Measurements from ENCODE around the gene CEP290. TPM values are rescaled to one million over a fixed set of nuclear protein-coding genes. Genes with fewer than 3 reads are reported as not detected.

CEP290 gene
- polyA plus RNA-seq, 1 donor from 2014 or later: 43.9 TPM

GRCh38 chr12:88093573-88093972 is 48.3 kb downstream of the CEP290 start:
- H3K9ac ChIP-seq (ENCODE audit: low read length): no peak overlapping the region
- TF ChIP-seq RAD21 (conservative IDR thresholded peaks at IDR 0.05): no peak
- TF ChIP-seq MXI1 (conservative IDR thresholded peaks at IDR 0.05; ENCODE audit: poor library complexity, severe bottlenecking): no peak
- H2AFZ ChIP-seq (ENCODE audit: low read depth, low read length): no peak overlapping the region
- H3K27ac ChIP-seq (ENCODE audit: low read length): no peak overlapping the region
- no peaks in the 10 kb centered on the region for H3F3A ChIP-seq (ENCODE audit: insufficient read depth, low read length, poor library complexity, severe bottlenecking)
- H3K27me3 ChIP-seq (ENCODE audit: insufficient read depth, low read depth, low read length): no peaks in the 10 kb centered on the region
- H3K9me3 ChIP-seq (ENCODE audit: low read length): no peaks in the 10 kb centered on the region
- H3K36me3 ChIP-seq (ENCODE audit: insufficient read depth, low read length): no peaks in the 10 kb centered on the region
- H3K79me2 ChIP-seq (replicated peaks; ENCODE audit: insufficient read depth, low read length): no peaks in the 10 kb centered on the region
- no peaks in the 10 kb centered on the region for H3K9me2 ChIP-seq (ENCODE audit: insufficient read depth, low read length)
- H3K4me2 ChIP-seq (ENCODE audit: low read length): no peak overlapping the region
- no peaks in the 10 kb centered on the region for H4K20me1 ChIP-seq (ENCODE audit: insufficient read depth)
- H3K4me3 ChIP-seq (ENCODE audit: low read length): no peak overlapping the region

DNA sequence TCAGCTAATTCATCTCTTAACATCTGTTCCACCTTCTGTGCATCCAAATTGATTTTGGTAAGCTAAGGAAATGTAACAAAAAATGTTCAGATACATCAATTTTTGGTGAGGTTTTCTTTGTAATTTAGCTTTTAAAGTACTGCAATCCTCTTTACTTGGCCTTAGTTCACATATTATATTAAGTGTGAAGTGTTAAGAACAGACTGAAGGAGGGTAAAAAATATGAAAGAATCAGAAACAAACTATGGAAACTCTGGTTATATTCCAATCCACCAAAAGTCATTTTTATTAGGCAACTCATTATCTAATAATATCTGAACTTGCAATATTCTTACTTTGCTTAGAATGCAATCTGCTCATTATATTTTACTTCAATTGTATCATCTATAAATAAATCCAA is 49.1 kb downstream of the CEP290 start:
- TF ChIP-seq EZH2 (IDR thresholded peaks at IDR 0.05; ENCODE audit: borderline replicate concordance, insufficient read depth, low read length, poor library complexity, severe bottlenecking) (no peak), SMC3 (conservative IDR thresholded peaks at IDR 0.05; ENCODE audit: poor library complexity) (no peak), POLR2AphosphoS5 (IDR thresholded peaks at IDR 0.05) (no peak), EP300 (conservative IDR thresholded peaks at IDR 0.05; ENCODE audit: poor library complexity, severe bottlenecking) (no peak), TAF1 (IDR thresholded peaks at IDR 0.05; ENCODE audit: low read depth) (no peak), RAD21 (conservative IDR thresholded peaks at IDR 0.05) (no peak), MXI1 (conservative IDR thresholded peaks at IDR 0.05; ENCODE audit: poor library complexity, severe bottlenecking) (no peak)
- TF ChIP-seq, protein P1, sequence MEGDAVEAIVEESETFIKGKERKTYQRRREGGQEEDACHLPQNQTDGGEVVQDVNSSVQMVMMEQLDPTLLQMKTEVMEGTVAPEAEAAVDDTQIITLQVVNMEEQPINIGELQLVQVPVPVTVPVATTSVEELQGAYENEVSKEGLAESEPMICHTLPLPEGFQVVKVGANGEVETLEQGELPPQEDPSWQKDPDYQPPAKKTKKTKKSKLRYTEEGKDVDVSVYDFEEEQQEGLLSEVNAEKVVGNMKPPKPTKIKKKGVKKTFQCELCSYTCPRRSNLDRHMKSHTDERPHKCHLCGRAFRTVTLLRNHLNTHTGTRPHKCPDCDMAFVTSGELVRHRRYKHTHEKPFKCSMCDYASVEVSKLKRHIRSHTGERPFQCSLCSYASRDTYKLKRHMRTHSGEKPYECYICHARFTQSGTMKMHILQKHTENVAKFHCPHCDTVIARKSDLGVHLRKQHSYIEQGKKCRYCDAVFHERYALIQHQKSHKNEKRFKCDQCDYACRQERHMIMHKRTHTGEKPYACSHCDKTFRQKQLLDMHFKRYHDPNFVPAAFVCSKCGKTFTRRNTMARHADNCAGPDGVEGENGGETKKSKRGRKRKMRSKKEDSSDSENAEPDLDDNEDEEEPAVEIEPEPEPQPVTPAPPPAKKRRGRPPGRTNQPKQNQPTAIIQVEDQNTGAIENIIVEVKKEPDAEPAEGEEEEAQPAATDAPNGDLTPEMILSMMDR (IDR thresholded peaks at IDR 0.05; ENCODE audit: poor library complexity, severe bottlenecking): no peak
- TF ChIP-seq, protein P2, sequence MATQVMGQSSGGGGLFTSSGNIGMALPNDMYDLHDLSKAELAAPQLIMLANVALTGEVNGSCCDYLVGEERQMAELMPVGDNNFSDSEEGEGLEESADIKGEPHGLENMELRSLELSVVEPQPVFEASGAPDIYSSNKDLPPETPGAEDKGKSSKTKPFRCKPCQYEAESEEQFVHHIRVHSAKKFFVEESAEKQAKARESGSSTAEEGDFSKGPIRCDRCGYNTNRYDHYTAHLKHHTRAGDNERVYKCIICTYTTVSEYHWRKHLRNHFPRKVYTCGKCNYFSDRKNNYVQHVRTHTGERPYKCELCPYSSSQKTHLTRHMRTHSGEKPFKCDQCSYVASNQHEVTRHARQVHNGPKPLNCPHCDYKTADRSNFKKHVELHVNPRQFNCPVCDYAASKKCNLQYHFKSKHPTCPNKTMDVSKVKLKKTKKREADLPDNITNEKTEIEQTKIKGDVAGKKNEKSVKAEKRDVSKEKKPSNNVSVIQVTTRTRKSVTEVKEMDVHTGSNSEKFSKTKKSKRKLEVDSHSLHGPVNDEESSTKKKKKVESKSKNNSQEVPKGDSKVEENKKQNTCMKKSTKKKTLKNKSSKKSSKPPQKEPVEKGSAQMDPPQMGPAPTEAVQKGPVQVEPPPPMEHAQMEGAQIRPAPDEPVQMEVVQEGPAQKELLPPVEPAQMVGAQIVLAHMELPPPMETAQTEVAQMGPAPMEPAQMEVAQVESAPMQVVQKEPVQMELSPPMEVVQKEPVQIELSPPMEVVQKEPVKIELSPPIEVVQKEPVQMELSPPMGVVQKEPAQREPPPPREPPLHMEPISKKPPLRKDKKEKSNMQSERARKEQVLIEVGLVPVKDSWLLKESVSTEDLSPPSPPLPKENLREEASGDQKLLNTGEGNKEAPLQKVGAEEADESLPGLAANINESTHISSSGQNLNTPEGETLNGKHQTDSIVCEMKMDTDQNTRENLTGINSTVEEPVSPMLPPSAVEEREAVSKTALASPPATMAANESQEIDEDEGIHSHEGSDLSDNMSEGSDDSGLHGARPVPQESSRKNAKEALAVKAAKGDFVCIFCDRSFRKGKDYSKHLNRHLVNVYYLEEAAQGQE (IDR thresholded peaks at IDR 0.05; ENCODE audit: borderline replicate concordance): no peak

DNA sequence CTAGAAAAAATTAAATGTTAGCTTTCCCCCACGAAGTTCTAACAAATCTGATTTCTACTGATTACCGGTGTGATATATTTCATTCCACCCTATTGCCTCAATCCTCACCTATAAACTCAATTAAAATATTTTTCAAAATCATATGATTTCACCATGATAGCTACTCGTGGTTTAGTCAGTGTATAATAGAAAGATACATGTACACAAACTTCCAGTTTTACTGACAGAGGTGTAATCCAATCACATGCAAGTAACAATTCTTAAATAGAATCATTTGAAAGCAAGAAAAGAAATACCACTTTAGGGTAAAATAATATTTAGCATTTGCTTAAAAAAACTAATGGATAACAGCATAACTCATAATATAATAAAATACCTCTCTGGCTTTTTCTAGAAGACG is 57.7 kb downstream of the CEP290 start:
- peaks cover 4% of the 10 kb centered on the region for H3K36me3 ChIP-seq (ENCODE audit: insufficient read depth, low read length)
- no peak overlapping the region for H3K4me2 ChIP-seq (ENCODE audit: low read length)
- TF ChIP-seq TAF1 (IDR thresholded peaks at IDR 0.05; ENCODE audit: low read depth) (no peak), MXI1 (conservative IDR thresholded peaks at IDR 0.05; ENCODE audit: poor library complexity, severe bottlenecking) (no peak), SMC3 (conservative IDR thresholded peaks at IDR 0.05; ENCODE audit: poor library complexity) (no peak), EZH2 (IDR thresholded peaks at IDR 0.05; ENCODE audit: borderline replicate concordance, insufficient read depth, low read length, poor library complexity, severe bottlenecking) (no peak), POLR2AphosphoS5 (IDR thresholded peaks at IDR 0.05) (no peak), EP300 (conservative IDR thresholded peaks at IDR 0.05; ENCODE audit: poor library complexity, severe bottlenecking) (no peak)
- TF ChIP-seq, protein P1 (IDR thresholded peaks at IDR 0.05; ENCODE audit: poor library complexity, severe bottlenecking): no peak
- no peaks in the 10 kb centered on the region for H4K20me1 ChIP-seq (ENCODE audit: insufficient read depth)
- no peak overlapping the region for H3K9ac ChIP-seq (ENCODE audit: low read length)
- no peak overlapping the region for H2AFZ ChIP-seq (ENCODE audit: low read depth, low read length)
- H3K27me3 ChIP-seq (ENCODE audit: insufficient read depth, low read depth, low read length): no peaks in the 10 kb centered on the region
- H3K27ac ChIP-seq (ENCODE audit: low read length): no peak overlapping the region
- no peak overlapping the region for H3K4me3 ChIP-seq (ENCODE audit: low read length)
- no peaks in the 10 kb centered on the region for H3K9me3 ChIP-seq (ENCODE audit: low read length)
- H3F3A ChIP-seq (ENCODE audit: insufficient read depth, low read length, poor library complexity, severe bottlenecking): no peaks in the 10 kb centered on the region
- H3K79me2 ChIP-seq (replicated peaks; ENCODE audit: insufficient read depth, low read length): no peaks in the 10 kb centered on the region
- no peaks in the 10 kb centered on the region for H3K9me2 ChIP-seq (ENCODE audit: insufficient read depth, low read length)

More for the DNA sequence above, 49.1 kb downstream of the CEP290 start:
- Histone ChIP-seq H3K79me2 (replicated peaks; ENCODE audit: insufficient read depth, low read length) (no peaks in the 10 kb centered on the region), H3K36me3 (ENCODE audit: insufficient read depth, low read length) (no peaks in the 10 kb centered on the region), H3K27me3 (ENCODE audit: insufficient read depth, low read depth, low read length) (no peaks in the 10 kb centered on the region), H4K20me1 (ENCODE audit: insufficient read depth) (no peaks in the 10 kb centered on the region), H3K4me2 (ENCODE audit: low read length) (no peak overlapping the region), H3K9ac (ENCODE audit: low read length) (no peak overlapping the region), H3K9me2 (ENCODE audit: insufficient read depth, low read length) (no peaks in the 10 kb centered on the region), H3K4me3 (ENCODE audit: low read length) (no peak overlapping the region), H3K9me3 (ENCODE audit: low read length) (no peaks in the 10 kb centered on the region), H3K27ac (ENCODE audit: low read length) (no peak overlapping the region), H2AFZ (ENCODE audit: low read depth, low read length) (no peak overlapping the region), H3F3A (ENCODE audit: insufficient read depth, low read length, poor library complexity, severe bottlenecking) (no peaks in the 10 kb centered on the region)

All from neural cell (in vitro differentiated cells).